Upper lobe of left lung (tissue), 6 donors: Measurements from ENCODE around the gene CSPG4. TPM values are rescaled to one million over a fixed set of nuclear protein-coding genes. Genes with fewer than 3 reads are reported as not detected.

Source experiments
- ATAC-seq, 2 donors: fragments of 200-7000 bp; cut with Tn5 transposase; one replicate each; pipeline ENCODE4 v1.9.1; 2022; ENCODE audit warnings: mild to moderate bottlenecking in 2 of 2, moderate library complexity in 2 of 2; ENCODE audit not compliant: low FRiP score in 2 of 2
- DNase-seq, 2 donors: peaks; one replicate each; pipeline ENCODE4 v3.0.0-alpha.2; 2019 to 2020
- H3K27ac ChIP-seq, 4 donors: fragments of 200-600 bp; sonication (generic); one replicate each; pipeline ENCODE4 v1.5.1; 2016 to 2019
- H3K27me3 ChIP-seq, 4 donors: fragments of 200-600 bp; sonication (generic); one replicate each; pipeline ENCODE4 v1.5.1; 2017 to 2019
- H3K36me3 ChIP-seq, 4 donors: fragments of 200-600 bp; sonication (generic); one replicate each; pipeline ENCODE4 v1.5.1; 2016 to 2019
- H3K4me1 ChIP-seq, 4 donors: fragments of 200-600 bp; sonication (generic); one replicate each; pipeline ENCODE4 v1.5.1; 2018 to 2019
- H3K4me3 ChIP-seq, 4 donors: fragments of 200-600 bp; sonication (generic); one replicate each; pipeline ENCODE4 v1.5.1; 2017 to 2019; ENCODE audit warnings: mild to moderate bottlenecking in 2 of 4, moderate library complexity in 1 of 4
- H3K9me3 ChIP-seq, 4 donors: fragments of 200-600 bp; sonication (generic); one replicate each; pipeline ENCODE4 v1.5.1; 2018 to 2019
- EP300 ChIP-seq, 4 donors: sonication (generic); formaldehyde crosslinking; IDR thresholded peaks; one replicate each; pipeline ENCODE4 v1.5.1; 2017; ENCODE audit warnings: antibody characterized with exemption in 4 of 4, control low read depth in 2 of 4
- POLR2A ChIP-seq, 4 donors: fragments of 450-650 bp; IDR thresholded peaks; one replicate each; pipeline ENCODE4 v1.5.1; 2016 to 2017; ENCODE audit warnings: antibody characterized with exemption in 4 of 4, mild to moderate bottlenecking in 2 of 4
- POLR2AphosphoS5 ChIP-seq, 2 donors: sonication (generic); formaldehyde crosslinking; IDR thresholded peaks; one replicate each; pipeline ENCODE4 v1.5.1; 2017; ENCODE audit warnings: antibody characterized with exemption in 2 of 2
- WGBS, 2 donors: methylation state at CpG; one replicate each; pipeline ENCODE4 v1.1.5; 2017 to 2018; 5-methylcytosine and 5-hydroxymethylcytosine counted together
- total RNA-seq, 6 donors: library from RNA; depleted of rRNA in 4 of 6; stranded (reverse); fragments of >200 nt in 4 of 6; gene quantifications; one replicate each; pipeline versions ENCODE4 v1.1.0 to v1.2.1, GENCODE V29; 2016 to 2021
- TF ChIP-seq, protein P1 (sequence below), 6 experiments: fragments of 450-650 bp in 4 of 6; fragments of 200-600 bp in 2 of 6; sonication (generic) in 2 of 6; IDR thresholded peaks; one replicate each; pipeline ENCODE4 v1.5.1; 2016 to 2019; ENCODE audit warnings: antibody characterized with exemption in 6 of 6
- donor health status: DM: no; HTN: no; CAD: no; lungs with moderate emphysema.
- donor health status: DM: no; HTN: yes; CAD: no; lungs with severe emphysema.

Gene CSPG4
- total RNA-seq, 6 donors from 2014 or later, result 8.5 to 38.3 (median 17.7) TPM

DNA sequence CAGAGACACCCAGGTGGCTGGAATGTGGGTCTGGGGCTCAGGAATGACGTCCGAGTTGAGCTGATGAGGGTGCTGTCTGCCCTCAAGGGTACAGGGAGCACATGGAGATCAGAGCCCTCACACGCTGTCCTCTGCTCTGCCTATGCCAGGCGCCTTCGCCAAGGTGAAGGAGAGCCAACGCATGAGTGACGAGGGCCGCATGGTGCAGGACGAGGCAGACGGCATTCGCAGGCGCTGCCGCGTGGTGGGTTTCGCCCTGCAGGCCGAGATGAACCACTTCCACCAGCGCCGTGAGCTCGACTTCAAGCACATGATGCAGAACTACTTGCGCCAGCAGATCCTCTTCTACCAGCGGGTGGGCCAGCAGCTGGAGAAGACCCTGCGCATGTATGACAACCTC is 55.8 kb downstream of the CSPG4 start:
- no peak overlapping the region for H3K27ac ChIP-seq
- peaks cover 4 to 41% (median 21%) of the 10 kb centered on the region in 4 donors for H3K36me3 ChIP-seq
- no peak for DNase-seq
- peaks cover 41 to 76% (median 60%) of the 10 kb centered on the region in 4 donors for H3K4me1 ChIP-seq
- H3K4me3 ChIP-seq, result no peak overlapping the region
- H3K9me3 ChIP-seq, result no peaks in the 10 kb centered on the region
- H3K27me3 ChIP-seq, result no peaks in the 10 kb centered on the region
- 94 to 95% methylated on average over 17 to 22 of the region's 22 CpGs for WGBS, 2 donors
- TF ChIP-seq POLR2AphosphoS5 (IDR thresholded peaks at IDR 0.05), result no peak
- no peak for TF ChIP-seq POLR2A (IDR thresholded peaks at IDR 0.05)
- TF ChIP-seq, protein P1, sequence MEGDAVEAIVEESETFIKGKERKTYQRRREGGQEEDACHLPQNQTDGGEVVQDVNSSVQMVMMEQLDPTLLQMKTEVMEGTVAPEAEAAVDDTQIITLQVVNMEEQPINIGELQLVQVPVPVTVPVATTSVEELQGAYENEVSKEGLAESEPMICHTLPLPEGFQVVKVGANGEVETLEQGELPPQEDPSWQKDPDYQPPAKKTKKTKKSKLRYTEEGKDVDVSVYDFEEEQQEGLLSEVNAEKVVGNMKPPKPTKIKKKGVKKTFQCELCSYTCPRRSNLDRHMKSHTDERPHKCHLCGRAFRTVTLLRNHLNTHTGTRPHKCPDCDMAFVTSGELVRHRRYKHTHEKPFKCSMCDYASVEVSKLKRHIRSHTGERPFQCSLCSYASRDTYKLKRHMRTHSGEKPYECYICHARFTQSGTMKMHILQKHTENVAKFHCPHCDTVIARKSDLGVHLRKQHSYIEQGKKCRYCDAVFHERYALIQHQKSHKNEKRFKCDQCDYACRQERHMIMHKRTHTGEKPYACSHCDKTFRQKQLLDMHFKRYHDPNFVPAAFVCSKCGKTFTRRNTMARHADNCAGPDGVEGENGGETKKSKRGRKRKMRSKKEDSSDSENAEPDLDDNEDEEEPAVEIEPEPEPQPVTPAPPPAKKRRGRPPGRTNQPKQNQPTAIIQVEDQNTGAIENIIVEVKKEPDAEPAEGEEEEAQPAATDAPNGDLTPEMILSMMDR (IDR thresholded peaks at IDR 0.05), result no peak
- ATAC-seq, result no peak

DNA sequence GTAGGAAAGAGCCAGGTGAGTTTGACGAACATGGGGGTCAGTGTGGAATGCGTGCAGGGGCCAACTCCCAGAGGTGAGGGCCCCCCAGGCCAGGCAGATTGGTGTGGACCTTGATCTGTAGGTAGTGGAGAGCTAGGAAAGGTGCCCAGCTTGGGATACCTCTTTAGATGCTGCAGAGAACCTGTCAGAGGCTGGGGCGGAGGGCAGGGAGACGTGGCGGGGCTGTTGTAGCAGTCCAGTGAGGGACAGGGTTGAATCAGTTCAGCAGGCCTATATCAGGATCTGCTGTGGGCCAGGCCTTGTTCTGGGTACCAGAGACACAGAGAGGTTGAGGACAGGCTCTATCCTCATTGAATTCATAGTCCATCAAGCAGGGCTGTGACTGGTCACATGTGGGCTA is 56.3 kb downstream of the CSPG4 start:
- peaks cover 4 to 41% (median 21%) of the 10 kb centered on the region in 4 donors for H3K36me3 ChIP-seq
- no peaks in the 10 kb centered on the region for H3K9me3 ChIP-seq
- no peak overlapping the region for H3K27ac ChIP-seq
- no peak for DNase-seq
- 95 to 99% methylated on average over 5 of the region's 5 CpGs for WGBS, 2 donors
- no peak overlapping the region for H3K4me3 ChIP-seq
- no peaks in the 10 kb centered on the region for H3K27me3 ChIP-seq
- TF ChIP-seq POLR2A (IDR thresholded peaks at IDR 0.05) (no peak), POLR2AphosphoS5 (IDR thresholded peaks at IDR 0.05) (no peak), EP300 (IDR thresholded peaks at IDR 0.05) (no peak)
- TF ChIP-seq, protein P1 (IDR thresholded peaks at IDR 0.05), result no peak
- H3K4me1 ChIP-seq, result peaks cover 41 to 77% (median 61%) of the 10 kb centered on the region in 4 donors
- ATAC-seq, result no peak

DNA sequence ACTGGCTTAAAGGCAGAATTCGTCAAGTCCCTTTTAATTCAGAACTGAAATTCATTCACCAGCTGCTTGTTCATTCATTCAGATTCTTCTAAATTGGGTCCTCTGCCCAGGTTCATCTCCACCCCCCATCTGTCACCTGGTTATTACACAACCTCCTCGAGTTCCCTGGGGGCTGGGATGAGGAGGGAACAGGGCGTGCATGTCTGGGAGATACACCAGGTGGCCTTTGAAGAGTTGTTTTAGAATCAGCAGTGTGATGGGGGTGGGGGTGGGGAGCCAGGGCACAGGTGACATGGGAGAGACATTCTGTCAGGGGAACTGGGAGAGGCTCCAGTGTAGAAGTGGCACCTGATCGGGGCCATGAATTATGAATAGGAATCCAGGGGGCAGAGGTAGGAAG is 56.7 kb downstream of the CSPG4 start:
- DNase-seq (no peak), ATAC-seq (no peak)
- TF ChIP-seq POLR2AphosphoS5 (IDR thresholded peaks at IDR 0.05) (no peak), EP300 (IDR thresholded peaks at IDR 0.05) (no peak), POLR2A (IDR thresholded peaks at IDR 0.05) (no peak)
- TF ChIP-seq, protein P1 (IDR thresholded peaks at IDR 0.05), result no peak
- Histone ChIP-seq H3K4me3 (no peak overlapping the region), H3K4me1 (peaks cover 43 to 77% (median 64%) of the 10 kb centered on the region in 4 donors), H3K36me3 (peaks cover 4 to 41% (median 21%) of the 10 kb centered on the region in 4 donors), H3K9me3 (no peaks in the 10 kb centered on the region), H3K27me3 (no peaks in the 10 kb centered on the region), H3K27ac (no peak overlapping the region)
- 57 to 68% methylated on average over 4 of the region's 4 CpGs for whole genome bisulfite sequencing, 2 donors

DNA sequence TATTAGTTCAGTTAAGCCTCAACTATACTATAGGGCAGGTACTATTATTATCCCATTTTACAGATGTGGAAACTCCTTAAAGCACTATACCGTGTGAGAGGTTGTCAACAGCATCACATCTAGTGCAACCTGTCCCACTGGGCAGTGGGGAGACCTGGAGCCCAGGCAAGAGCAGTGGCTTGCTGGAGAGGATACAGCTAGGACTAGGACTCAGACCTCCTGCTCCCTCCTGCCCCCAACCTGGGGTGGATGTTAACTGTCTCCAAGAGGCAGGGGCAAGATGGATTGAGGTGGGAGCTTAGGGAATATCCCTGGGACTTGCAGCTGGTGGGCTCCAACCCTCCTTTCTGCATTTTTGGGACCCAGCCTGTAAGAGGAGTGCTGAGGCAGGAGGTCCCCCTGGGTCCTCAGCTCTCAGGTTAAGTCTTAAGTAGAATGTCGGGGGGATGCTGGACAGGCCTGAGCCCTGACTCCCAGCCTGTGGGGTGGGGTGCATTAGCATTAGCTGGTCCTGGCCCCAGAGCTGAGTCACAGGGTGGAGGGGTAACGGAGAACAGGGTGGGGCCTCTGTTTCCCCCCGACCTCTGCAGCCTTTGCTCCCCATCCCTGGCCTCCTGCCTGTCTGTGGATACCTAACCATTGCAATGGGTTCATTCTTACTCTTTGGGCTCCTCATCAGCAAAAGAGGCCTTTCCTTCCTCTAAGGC is 58.3 kb downstream of the CSPG4 start:
- Histone ChIP-seq H3K9me3 (no peaks in the 10 kb centered on the region), H3K27me3 (no peaks in the 10 kb centered on the region), H3K4me3 (no peak overlapping the region), H3K36me3 (peaks cover 4 to 39% (median 20%) of the 10 kb centered on the region in 4 donors), H3K4me1 (peaks cover 52 to 77% (median 64%) of the 10 kb centered on the region in 4 donors), H3K27ac (peak overlapping the region in 1 of 4 donors; percentile 11)
- no peak for DNase-seq
- 79 to 83% methylated on average over 4 of the region's 4 CpGs for WGBS, 2 donors
- TF ChIP-seq, protein P1 (IDR thresholded peaks at IDR 0.05), result no peak
- TF ChIP-seq EP300 (IDR thresholded peaks at IDR 0.05), result no peak
- no peak for TF ChIP-seq POLR2A (IDR thresholded peaks at IDR 0.05)
- ATAC-seq, result peak in 1 of 2 donors; percentile 24
